Neural progenitor cell (in vitro differentiated cells): Measurements from ENCODE around the gene RIC8B. TPM values are rescaled to one million over a fixed set of nuclear protein-coding genes. Genes with fewer than 3 reads are reported as not detected.

Source experiments
- DNase-seq: peaks from one replicate; pipeline ENCODE4 v3.0.0-alpha.2; 2016; ENCODE audit warnings: low spot score
- H2AFZ ChIP-seq: fragments of 200-600 bp; sonication (generic); replicated peaks from 2 replicates; pipeline ENCODE4 v1.6.1; 2016; ENCODE audit warnings: antibody characterized with exemption
- H3F3A ChIP-seq: fragments of 200-600 bp; sonication (generic); 2 replicates; pipeline ENCODE4 v1.6.1; 2016; ENCODE audit warnings: antibody characterized with exemption, low read depth
- H3K27ac ChIP-seq: fragments of 200-600 bp; sonication (generic); 2 replicates; pipeline ENCODE4 v1.5.1; 2016; ENCODE audit warnings: mild to moderate bottlenecking
- H3K27me3 ChIP-seq: fragments of 200-600 bp; sonication (generic); 2 replicates; pipeline ENCODE4 v1.6.1; 2016; ENCODE audit warnings: mild to moderate bottlenecking, moderate library complexity
- H3K36me3 ChIP-seq: fragments of 200-600 bp; sonication (generic); 2 replicates; pipeline ENCODE4 v1.5.1; 2016
- H3K4me1 ChIP-seq: fragments of 200-600 bp; sonication (generic); 2 replicates; pipeline ENCODE4 v1.6.1; 2016; ENCODE audit warnings: mixed run types
- H3K4me2 ChIP-seq: fragments of 200-600 bp; sonication (generic); 2 replicates; pipeline ENCODE4 v1.6.1; 2016
- H3K4me3 ChIP-seq: fragments of 200-600 bp; sonication (generic); 2 replicates; pipeline ENCODE4 v1.5.1; 2016
- H3K79me2 ChIP-seq: fragments of 200-600 bp; sonication (generic); 2 replicates; pipeline ENCODE4 v1.6.1; 2016; ENCODE audit warnings: low read depth
- H3K9ac ChIP-seq: fragments of 200-600 bp; sonication (generic); 2 replicates; pipeline ENCODE4 v1.6.1; 2016
- H3K9me3 ChIP-seq: fragments of 200-600 bp; sonication (generic); 2 replicates; pipeline ENCODE4 v1.5.1; 2016; ENCODE audit warnings: low read depth
- H4K20me1 ChIP-seq: fragments of 200-600 bp; sonication (generic); 2 replicates; pipeline ENCODE4 v1.6.1; 2016; ENCODE audit warnings: low read depth
- H3K27ac Mint-ChIP-seq: 3 replicates; pipeline ENCODE4 v1.8.0; 2021; ENCODE audit warnings: mixed read lengths
- H3K27me3 Mint-ChIP-seq: 2 replicates; pipeline ENCODE4 v1.8.0; 2022; ENCODE audit warnings: low read depth, mild to moderate bottlenecking, inconsistent platforms, moderate library complexity, mixed read lengths; ENCODE audit not compliant: insufficient read depth
- H3K36me3 Mint-ChIP-seq: 3 replicates; pipeline ENCODE4 v1.8.0; 2021; ENCODE audit warnings: mixed read lengths
- H3K4me1 Mint-ChIP-seq: 3 replicates; pipeline ENCODE4 v1.8.0; 2021; ENCODE audit warnings: mixed read lengths
- H3K4me3 Mint-ChIP-seq: 3 replicates; pipeline ENCODE4 v1.8.0; 2021; ENCODE audit warnings: mild to moderate bottlenecking, moderate library complexity, mixed read lengths
- H3K9me3 Mint-ChIP-seq: 3 replicates; pipeline ENCODE4 v1.8.0; 2020; ENCODE audit warnings: mixed read lengths
- CTCF ChIP-seq: fragments of 200-600 bp; sonication (generic); IDR thresholded peaks from 2 replicates; pipeline ENCODE4 v1.5.1; 2017; ENCODE audit warnings: antibody characterized with exemption, mild to moderate bottlenecking
- EZH2 ChIP-seq: fragments of 200-600 bp; sonication (generic); IDR thresholded peaks from 2 replicates; pipeline ENCODE4 v1.6.1; 2017; ENCODE audit warnings: antibody characterized with exemption, mild to moderate bottlenecking, moderate library complexity
- EZH2phosphoT487 ChIP-seq: fragments of 200-600 bp; sonication (generic); IDR thresholded peaks from 2 replicates; pipeline ENCODE4 v1.6.1; 2017; ENCODE audit warnings: antibody characterized with exemption
- total RNA-seq: library from RNA; depleted of rRNA; stranded (reverse); fragments of >200 nt; gene quantifications from 2 replicates; pipeline ENCODE4 v1.2.3, GENCODE V29; 2015; ENCODE audit warnings: low replicate concordance

Gene RIC8B
- total RNA-seq, 1 donor from 2014 or later: 33.2 TPM

GRCh38 chr12:106854723-106855122 is 80.2 kb downstream of the RIC8B start:
- Histone ChIP-seq H4K20me1 (no peaks in the 10 kb centered on the region), H3K36me3 (peaks cover 13% of the 10 kb centered on the region), H3K9ac (no peak overlapping the region), H3K27me3 (no peaks in the 10 kb centered on the region), H3K79me2 (no peaks in the 10 kb centered on the region), H3K27ac (no peak overlapping the region), H3F3A (peaks cover 3% of the 10 kb centered on the region), H2AFZ (no peak overlapping the region), H3K4me3 (no peak overlapping the region), H3K9me3 (no peaks in the 10 kb centered on the region), H3K4me1 (no peaks in the 10 kb centered on the region), H3K4me2 (no peak overlapping the region)
- TF ChIP-seq CTCF: no peak
- TF ChIP-seq EZH2phosphoT487: no peak
- no peak for TF ChIP-seq EZH2
- H3K36me3 Mint-ChIP-seq: peaks cover 28% of the 10 kb centered on the region
- H3K9me3 Mint-ChIP-seq: peaks cover 4% of the 10 kb centered on the region
- H3K27me3 Mint-ChIP-seq: no peaks in the 10 kb centered on the region
- H3K4me1 Mint-ChIP-seq: peaks cover 7% of the 10 kb centered on the region
- no peak overlapping the region for H3K27ac Mint-ChIP-seq
- no peak for DNase-seq
- no peak overlapping the region for H3K4me3 Mint-ChIP-seq

- H3K27me3 Mint-ChIP-seq: no peaks in the 10 kb centered on the region
- H3K9me3 Mint-ChIP-seq: no peaks in the 10 kb centered on the region
These were observed 80.8 kb downstream of the RIC8B start for GRCh38 chr12:106855221-106855758.

GRCh38 chr12:106861984-106862916 is 87.8 kb downstream of the RIC8B start:
- Histone ChIP-seq H3K4me3 (no peak overlapping the region), H3K9me3 (no peaks in the 10 kb centered on the region), H4K20me1 (peaks cover 26% of the 10 kb centered on the region), H2AFZ (no peak overlapping the region), H3K27me3 (no peaks in the 10 kb centered on the region), H3K4me2 (peak overlapping the region; percentile 5), H3K9ac (no peak overlapping the region), H3K36me3 (no peaks in the 10 kb centered on the region), H3K79me2 (peaks cover 18% of the 10 kb centered on the region), H3K27ac (no peak overlapping the region), H3F3A (peaks cover 16% of the 10 kb centered on the region), H3K4me1 (peaks cover 26% of the 10 kb centered on the region)
- no peak overlapping the region for H3K4me3 Mint-ChIP-seq
- H3K27me3 Mint-ChIP-seq: no peaks in the 10 kb centered on the region
- TF ChIP-seq EZH2 (no peak), EZH2phosphoT487 (no peak), CTCF (no peak)
- no peaks in the 10 kb centered on the region for H3K9me3 Mint-ChIP-seq
- peaks cover 26% of the 10 kb centered on the region for H3K36me3 Mint-ChIP-seq
- DNase-seq: no peak
- H3K4me1 Mint-ChIP-seq: peaks cover 45% of the 10 kb centered on the region
- H3K27ac Mint-ChIP-seq: peak overlapping the region; percentile 17

More at GRCh38 chr12:106855221-106855758, 80.8 kb downstream of the RIC8B start:
- Histone ChIP-seq H3F3A (peaks cover 3% of the 10 kb centered on the region), H3K9ac (no peak overlapping the region), H3K27ac (no peak overlapping the region), H2AFZ (no peak overlapping the region), H3K36me3 (peaks cover 7% of the 10 kb centered on the region), H3K4me3 (no peak overlapping the region), H3K9me3 (no peaks in the 10 kb centered on the region), H3K4me1 (no peaks in the 10 kb centered on the region), H3K4me2 (no peak overlapping the region), H3K27me3 (no peaks in the 10 kb centered on the region), H4K20me1 (no peaks in the 10 kb centered on the region), H3K79me2 (no peaks in the 10 kb centered on the region)
- Mint-ChIP-seq H3K36me3 (peaks cover 26% of the 10 kb centered on the region), H3K4me3 (no peak overlapping the region), H3K4me1 (peaks cover 7% of the 10 kb centered on the region), H3K27ac (no peak overlapping the region)
- no peak for DNase-seq
- TF ChIP-seq CTCF: no peak
- no peak for TF ChIP-seq EZH2phosphoT487
- no peak for TF ChIP-seq EZH2
